Ammon's horn (tissue), 1 donor: ENCODE data around the gene KIF16B.
"Not testable (repeated sequence)": the region's sequence is repeated elsewhere in the genome, so short reads cannot be mapped to it uniquely, and the experiment has no call there.

Source experiments
- DNase-seq: peaks from one replicate; pipeline ENCODE4 v3.0.0-alpha.2; 2016; ENCODE audit warnings: low spot score

KIF16B gene

DNA sequence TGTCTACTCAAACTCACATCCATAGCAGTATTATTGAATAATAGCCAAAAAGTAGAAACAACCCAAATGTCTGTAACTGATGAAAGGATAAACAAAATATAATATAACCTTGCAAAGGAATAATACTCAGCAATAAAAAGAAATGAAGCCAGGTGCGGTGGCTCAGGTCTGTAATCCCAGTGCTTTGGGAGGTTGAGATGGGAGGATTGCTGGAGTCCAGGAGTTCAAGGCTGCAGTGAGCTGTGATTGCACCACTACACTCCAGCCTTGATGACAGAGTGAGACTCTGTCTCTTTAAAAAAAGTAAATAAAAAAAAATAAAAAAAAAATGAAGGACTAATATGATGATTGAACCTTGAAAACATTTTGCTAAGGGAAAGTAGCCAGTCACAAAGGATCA is 22.1 kb upstream of the KIF16B start:
- DNase-seq, result no peak

DNA sequence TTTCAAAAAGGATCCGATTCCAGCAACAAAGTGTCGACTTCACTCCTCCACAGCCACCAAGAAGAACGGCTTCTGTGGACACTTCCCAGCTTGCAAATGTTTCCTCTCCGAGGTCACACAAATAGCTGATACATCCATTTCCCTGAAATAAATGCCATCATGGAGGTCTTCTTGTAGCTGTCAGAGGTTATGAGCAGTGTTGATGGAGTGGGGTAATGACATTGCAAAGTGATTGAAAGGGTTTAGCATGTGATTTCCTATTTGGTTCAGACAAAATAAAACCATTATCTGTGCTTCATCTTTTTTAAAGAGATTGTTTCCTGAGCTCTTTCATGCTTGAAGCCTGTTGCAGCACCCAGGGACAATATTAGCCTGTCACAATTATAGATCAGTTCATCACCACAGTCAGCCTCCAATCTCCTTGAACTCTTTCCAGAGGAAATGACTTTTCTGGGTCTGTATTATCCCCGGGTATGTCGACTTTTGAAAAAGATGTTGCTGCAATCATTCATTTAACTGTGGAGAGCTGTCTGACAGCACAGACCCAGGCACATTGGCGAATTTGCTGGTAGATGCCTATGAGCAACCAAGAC is 16.9 kb upstream of the KIF16B start:
- DNase-seq, result no peak

DNA sequence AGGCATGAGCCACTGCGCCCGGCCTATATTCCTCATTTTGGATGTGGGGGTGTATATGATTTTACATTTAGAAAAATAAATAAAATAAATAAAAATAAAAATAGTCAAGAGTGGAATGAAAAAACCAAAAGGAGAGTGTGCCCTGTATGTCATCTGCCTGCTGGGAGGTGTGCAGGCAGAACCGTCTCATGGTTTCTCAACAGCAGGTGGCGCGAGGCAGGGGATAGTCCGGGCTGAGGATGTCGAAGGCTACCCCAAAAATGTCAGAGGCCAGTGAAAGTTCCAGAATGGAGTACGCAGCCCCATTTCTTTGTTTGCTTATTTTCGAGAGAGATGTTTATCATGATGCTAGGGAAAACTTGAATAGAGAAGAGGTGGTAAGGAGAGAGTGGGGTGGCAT is 16.4 kb upstream of the KIF16B start:
- DNase-seq, result no peak

DNA sequence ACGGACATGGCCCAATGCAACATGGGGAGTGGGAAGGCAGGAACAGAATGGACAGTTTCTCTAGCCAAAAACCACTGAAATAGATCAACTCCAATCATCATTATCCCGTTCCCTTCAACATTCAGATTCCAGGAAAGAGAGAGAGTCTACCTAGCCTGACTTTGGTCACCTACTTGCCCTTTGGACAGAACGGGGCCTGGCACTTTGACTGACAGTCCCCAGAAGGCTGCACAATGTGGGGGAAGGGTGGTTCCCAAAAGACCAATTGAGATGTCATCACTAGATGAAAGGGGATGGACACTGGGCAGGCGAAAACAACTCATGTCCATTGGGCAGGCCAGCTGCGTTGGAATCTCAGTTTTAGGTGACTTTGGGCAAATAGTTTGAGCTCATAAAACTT is 15.0 kb upstream of the KIF16B start:
- no peak for DNase-seq

DNA sequence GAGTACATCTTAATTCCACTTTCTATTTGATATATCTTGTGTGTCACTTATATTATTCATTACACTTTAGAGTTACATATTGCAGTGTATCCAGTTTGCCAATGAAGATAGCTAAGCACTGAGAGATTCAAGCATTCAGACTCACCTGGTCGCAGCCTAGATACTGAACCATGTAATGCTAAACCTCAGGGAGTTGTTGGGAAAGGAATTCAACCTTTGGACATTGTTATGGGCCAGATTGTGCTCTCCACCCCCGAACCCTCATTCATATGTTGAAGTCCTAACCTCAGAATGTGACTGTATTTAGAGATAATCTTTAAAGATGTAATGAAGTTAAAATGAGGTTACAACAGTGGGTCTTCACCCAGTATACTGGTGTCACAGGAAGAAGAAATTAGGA is 13.8 kb upstream of the KIF16B start:
- no peak for DNase-seq

DNA sequence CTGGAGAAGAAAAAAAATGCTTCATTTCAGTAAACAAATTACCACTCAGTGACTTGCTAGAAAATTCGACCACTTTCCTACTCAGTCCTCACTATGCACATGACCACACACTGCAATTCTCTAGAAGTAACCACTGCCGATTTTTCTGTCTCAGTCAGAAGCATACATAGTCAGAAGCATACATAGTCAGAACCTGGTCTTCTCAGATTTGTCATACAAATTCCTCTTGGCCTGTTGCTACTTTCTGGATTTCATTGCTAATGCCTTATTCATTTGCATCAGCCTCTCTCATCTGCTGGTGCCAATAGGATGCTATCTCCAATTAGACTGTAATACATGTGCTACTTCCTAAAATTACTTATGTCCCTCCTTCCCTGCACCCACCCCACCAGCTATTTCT is 10.2 kb upstream of the KIF16B start:
- no peak for DNase-seq

DNA sequence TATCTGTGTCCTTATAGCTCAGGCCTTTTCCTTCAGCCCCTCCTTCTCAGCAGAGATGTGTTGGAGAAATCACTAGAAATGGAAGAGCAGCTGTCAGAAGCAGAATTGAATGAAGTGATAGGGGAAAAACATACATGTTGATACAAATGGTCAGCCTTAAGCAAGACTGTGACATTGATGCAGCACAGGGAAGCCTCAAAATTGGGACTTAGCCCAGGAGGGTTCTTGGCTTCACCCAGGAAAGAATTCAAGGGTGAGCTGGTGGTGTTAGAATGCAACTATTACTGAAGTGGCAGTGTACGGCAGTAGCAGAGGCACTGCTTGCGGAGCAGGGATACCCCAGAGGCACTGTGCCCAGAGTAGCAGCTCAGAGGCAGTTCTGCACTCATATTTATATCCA is 8.0 kb upstream of the KIF16B start:
- no peak for DNase-seq

DNA sequence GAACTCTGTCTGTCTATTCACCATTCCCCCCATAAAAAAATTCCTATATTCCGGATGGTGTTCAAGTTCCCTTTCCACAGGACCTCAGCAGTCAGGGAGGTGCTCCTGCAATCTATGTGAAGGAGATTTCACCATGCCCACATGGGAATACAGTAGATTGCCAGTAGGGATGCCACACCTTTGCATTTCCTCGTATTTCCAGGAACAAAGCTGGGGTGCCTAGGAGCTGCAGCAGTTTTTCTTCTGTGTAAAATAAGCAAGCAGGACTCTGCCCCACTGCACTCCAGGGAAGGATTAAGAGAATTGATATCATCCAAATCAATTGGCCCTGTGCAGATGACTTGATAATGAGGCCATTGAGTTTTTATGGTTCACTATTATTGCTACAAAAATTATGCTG is 7.4 kb upstream of the KIF16B start:
- DNase-seq, result no peak

DNA sequence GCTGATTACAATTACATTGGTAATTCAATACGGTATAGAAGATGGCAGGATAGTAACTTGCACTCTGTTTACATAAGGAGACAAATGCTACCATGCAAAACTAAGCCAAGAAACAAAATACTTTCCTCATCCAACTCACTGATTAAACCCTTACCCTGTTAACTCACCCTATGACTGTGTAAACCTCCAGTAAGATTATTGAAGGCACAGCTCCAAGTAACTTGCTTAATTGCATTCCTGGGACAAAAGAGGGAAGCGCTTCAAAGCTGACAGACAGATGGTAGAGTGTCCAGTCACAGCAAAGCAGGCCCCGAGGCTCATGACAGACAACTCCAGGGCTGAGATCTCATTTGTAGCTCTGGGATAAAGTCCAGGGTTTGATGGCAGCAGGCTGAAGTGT is 6.9 kb upstream of the KIF16B start:
- no peak for DNase-seq

DNA sequence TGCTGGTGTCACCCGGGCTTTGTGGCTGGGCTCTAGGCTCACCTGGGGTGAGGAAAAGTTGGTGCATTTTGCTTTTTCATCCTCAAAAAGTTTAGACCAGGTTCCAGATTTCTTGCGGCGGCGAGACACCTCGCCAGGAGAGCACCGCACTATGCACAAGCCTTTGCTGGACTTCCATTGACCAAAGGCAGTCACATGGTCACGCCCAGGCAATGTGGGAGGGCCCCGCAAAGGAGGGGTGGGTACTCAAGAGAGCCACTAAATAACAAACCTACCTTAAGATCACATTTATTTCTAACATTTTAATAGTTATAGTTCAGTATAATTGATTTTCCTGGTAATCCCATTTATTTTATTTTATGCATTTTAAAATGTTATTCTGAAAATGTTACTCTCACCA is 3.0 kb upstream of the KIF16B start:
- DNase-seq, result no peak

DNA sequence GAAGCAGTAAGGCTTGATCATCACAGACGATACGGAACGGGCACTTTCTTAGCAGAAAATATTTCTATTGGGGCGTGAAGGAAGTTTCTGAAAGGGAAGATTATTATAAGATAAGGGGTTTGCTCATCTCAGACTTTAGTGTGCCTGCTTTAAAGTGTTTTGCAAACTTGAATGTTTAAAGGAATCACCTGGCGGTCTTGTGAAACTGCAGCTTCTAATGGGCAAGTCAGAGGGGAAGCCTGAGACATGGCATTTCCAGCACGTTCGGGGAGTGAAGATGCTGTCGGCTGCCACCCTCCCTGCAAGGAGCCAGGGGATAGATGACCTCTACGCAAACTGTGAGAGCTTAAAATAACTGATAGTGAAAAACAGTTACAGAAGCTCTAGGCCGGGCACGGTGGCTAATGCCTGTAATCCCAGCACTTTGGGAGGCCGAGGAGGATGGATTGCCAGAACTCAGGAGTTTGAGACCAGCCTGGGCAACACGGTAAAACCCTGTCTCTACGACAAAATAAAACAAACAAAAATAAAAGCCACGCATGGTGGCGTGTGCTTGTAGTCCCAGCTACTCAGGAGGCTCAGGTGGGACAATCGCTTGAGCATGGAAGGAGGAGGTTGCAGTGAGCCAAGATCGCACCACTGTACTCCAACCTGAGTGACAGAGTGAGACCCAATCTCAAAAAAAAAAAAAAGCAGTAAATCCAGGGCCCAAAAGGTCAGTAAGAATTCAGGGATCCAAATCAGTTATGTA is 2.3 kb upstream of the KIF16B start:
- DNase-seq, result no peak

DNA sequence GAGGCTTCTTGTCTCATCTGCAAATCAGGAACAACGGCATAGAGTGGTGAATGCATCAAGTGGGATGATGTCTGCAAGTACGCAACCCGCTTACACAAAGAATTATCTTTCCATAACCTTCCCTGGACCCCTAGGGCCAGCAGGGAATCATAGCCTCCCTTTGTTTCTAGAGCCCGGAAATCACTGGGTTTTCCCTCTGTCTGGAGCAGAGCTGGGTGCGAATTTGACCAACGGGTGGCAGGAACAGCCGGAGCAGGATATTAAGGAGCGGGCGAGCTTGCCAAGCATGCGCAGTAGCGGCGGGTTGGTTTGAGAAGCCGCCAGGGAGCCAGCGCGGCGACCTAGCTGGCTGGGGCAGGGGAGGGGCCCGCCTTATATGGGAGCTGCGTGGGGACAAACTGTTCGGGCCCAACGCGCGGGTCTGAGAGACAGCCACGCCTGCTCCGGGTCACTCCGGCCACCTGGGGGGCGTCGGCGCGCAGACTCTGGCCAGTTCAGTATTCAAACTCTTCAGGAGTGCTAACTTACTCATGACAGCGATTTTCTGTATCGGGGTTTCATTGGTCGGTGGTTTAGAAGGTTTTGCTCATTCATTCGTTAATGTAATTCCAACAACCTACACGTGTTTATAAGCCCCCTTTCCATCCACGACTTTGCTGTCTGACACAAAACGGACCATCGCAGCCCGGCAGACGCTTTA is 1.6 kb upstream of the KIF16B start:
- peak; percentile 87 for DNase-seq

DNA sequence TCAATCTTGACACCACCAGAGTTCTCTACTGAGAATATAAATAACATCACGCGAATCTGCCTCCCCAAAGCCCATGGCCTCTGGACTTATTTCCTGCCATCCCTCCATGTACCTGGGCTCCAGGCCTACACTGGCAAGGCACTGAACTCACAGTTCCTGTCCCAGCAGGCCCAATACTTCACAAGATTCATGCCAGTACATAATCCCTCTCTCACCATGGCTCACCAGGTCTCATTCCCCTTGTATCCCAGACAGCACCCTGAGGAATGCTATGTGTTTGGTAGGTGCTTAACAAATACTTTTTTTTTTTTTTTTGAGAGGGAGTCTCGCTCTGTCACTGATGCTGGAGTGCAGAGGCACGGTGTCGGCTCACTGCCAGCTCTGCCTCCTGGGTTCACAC is 1.9 kb downstream of the KIF16B start:
- DNase-seq, result no peak

DNA sequence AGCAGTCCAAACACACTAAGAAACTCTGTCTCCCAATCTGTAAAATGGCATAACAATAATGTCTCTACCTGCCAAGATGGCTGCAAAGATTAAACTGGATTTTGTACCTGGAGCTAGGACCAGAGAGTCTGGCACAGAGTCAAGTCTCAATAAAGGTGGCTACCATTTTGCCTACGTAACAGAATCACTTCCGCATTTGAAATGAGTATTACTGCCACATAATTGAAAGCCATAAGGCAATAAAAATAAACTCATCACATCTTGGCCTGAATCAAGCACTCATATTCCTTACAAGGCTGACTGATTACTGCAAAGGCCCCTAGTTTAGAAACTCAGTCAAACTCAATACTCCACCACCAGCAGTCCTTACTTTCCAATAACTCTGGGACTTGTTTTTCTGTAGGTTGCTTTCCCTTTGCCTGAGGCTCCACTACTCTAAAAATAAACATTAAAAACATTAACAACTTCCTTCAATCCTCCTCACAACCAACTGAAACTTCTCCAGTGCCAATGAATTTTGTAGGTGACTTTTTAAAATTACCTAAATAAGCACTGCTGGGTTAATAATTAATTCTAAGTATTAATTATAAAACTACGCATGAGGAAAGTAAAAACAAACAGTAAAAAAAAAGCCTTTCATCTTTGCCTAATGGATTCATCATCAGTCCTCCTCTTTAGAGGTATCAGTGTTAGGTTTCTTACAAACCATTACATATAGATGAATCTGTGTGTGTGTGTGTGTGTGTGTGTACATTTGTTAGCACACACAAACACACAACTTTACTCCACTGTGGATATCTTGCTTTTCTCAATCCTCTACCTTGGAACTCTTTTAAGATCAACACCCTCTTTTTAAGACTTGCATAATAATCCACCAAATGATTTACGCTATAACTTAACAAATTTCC is 3.7 kb downstream of the KIF16B start:
- no peak for DNase-seq

DNA sequence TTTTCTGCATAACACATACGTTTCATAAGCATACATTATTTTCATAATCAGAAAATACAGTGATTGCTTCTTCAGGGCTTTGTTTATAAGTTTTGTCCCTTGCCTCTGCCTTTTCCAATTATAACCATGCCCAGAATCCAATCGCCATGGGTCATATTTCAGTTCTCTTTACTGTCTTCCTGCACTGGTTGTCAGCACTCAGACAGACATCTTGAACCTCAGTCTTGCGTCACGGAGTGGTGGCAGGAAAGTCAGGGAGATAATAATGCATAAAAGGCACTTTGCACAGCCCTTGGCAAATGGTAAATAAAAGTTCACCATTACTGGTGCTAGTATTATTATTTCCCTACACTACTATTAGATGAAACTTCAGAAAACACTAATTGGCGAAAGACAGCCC is 7.2 kb downstream of the KIF16B start:
- DNase-seq, result no peak

DNA sequence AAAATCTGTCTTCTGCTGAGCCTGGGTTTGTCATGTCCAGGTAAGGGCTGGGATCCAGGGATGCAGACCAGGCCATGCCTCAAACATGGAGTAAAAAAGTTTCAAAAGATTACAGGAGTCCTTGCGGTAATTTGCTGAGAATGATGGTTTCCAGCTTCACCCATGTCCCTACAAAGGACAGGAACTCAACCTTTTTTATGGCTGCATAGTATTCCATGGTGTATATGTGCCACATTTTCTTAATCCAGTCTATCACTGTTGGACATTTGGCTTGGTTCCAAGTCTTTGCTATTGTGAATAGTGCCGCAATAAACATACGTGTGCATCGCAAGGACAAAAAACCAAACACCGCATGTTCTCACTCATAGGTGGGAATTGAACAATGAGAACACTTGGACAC is 9.2 kb downstream of the KIF16B start:
- not testable (repeated sequence) for DNase-seq

DNA sequence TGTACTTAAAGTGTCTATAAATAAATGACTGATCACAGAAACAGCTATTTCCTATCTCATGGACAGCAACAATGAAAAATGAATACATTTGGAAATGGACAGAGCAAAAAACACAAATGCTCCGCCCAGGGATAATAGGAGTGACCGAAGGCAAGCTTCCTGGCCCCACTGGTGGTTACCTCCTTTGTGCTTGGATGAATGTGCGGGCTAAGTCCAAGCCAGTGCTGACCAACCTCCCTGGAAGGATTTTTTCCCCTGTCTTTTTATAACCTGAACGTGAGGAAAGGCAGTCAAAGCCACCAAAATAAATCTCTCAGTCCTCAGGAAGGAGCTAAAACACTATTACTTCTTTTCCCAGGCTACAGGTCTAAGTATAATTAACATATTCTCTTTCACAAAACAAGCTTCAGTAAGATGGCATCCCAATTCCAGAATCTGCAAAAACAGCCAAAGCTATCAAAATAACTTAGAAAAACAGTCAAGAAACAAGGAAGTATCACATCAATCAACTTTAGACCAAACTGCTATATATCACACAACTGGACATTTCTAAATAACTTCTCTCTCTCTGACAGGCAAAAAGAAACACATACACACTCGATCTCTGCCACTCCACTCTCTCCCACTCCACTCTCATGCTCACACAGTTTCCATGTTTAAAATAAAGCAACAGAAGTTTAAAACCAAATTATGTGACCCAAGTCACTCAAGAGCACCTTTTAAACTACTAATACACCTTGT is 10.0 kb downstream of the KIF16B start:
- DNase-seq, result no peak

DNA sequence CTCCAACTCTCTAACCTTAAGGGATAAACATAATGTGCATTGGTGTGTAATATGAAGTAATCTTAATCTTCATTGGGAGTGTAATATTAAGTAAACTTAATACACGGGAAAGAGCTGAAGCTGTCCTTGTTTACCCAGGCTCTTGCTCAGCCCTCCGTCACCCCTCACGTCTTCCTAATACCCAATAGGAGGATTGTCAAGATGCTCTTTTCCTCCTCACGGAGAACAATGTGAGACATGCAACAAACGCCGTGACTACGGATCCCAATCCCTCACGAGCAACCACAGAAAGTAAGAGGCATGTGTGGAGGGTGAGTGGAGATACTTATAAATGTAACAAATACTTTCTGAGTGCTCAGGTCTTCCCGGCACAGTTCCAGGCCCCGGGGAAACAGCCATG is 11.0 kb downstream of the KIF16B start:
- no peak for DNase-seq

DNA sequence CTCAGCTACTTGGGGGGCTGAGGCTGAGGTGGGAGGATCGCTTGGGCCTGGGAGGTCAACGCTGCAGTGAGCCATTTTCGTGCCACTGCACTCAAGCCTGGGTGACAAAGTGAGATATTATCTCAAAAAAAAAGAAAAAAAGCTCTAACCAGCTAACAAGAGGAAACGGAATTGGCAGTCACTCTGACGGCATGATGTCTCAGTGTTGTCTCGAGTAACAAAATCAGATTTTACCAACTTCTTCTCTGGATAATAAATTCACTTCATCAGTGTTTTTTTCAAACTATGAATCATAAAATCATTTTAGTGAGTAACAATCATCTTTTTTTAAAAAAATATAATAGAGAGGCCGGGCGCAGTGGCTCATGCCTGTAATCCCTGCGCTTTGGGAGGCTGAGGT is 12.6 kb downstream of the KIF16B start:
- no peak for DNase-seq

DNA sequence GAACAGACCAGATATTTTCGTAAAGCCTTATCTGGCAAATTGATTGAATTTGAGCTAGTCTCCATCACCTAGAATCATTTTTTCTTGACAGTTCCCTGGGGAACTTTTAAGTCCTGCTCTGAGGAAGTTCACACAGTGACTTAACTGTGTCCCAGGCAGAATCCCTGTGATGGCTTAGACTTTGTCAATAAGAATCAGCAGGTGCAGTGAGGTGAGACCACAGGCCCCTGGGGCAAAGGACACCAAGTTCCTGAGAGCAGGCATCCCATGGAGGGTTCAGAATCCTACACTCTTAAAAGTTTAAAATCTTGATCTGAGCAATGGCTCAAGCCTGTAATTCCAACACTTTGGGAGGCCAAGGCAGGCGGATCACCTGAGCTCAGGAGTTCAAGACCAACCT is 13.0 kb downstream of the KIF16B start:
- no peak for DNase-seq

DNA sequence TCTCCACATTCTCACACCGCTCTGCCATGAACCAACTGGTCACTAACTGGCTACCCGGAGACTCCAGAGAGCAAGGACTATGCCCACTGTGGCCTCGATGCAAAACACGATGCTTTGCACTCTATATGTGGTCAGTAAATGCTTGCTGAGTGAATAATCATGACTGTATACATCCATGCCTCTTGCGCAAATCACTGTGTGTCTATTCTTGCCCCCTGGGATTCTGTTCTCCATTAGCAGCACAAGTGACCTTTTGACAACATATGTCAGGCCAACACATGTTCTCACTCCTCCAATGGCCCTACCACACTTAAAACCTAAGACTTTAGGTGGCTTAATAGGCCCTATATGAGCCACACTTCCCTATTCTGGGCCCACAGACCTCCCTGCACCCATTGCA is 16.9 kb downstream of the KIF16B start:
- no peak for DNase-seq

DNA sequence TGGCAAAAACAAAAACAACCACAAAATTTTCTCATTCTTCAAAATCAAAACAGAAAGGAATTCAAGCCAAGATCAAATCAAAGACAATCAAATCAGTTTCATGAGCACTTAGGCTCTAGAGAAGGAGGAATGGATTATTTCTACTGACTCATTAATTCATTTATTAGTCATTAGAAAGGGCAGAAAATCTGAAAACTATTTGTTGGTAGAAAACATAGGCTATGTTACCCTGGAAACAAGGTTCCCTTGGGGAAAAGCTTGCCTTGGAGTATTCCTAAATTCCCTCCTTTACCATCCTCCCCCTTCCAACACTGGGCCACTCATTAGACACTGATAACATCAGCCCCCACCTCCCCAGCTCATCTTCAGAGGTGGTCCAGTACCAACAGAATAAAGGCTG is 17.5 kb downstream of the KIF16B start:
- DNase-seq, result no peak
